H9 (cell line): ENCODE results near the gene GLYAT. TPM values are rescaled to one million over a fixed set of nuclear protein-coding genes. Genes with fewer than 3 reads are reported as not detected.

Experiments
- DNase-seq: peaks from one replicate; pipeline ENCODE4 v3.0.0-alpha.2; 2017
- H2AFZ ChIP-seq: one replicate; pipeline ENCODE4 v1.6.1; 2013; ENCODE audit warnings: mild to moderate bottlenecking, low read length, control low read depth, moderate library complexity
- H2AK5ac ChIP-seq: 2 replicates; pipeline ENCODE4 v1.6.1; 2013; ENCODE audit warnings: low read length, control low read depth, mixed read lengths; ENCODE audit not compliant: insufficient read length
- H2BK120ac ChIP-seq: one replicate; pipeline ENCODE4 v1.6.1; 2013; ENCODE audit warnings: low read depth, mild to moderate bottlenecking, low read length, control low read depth, inconsistent platforms; ENCODE audit not compliant: poor library complexity, severe bottlenecking
- H2BK12ac ChIP-seq: 2 replicates; pipeline ENCODE4 v1.6.1; 2013; ENCODE audit warnings: low read length, control low read depth, mixed read lengths, low read depth; ENCODE audit not compliant: insufficient read length
- H2BK15ac ChIP-seq: 2 replicates; pipeline ENCODE4 v1.6.1; 2013; ENCODE audit warnings: low read depth, low read length, control low read depth
- H2BK20ac ChIP-seq: one replicate; pipeline ENCODE4 v1.6.1; 2013; ENCODE audit warnings: low read depth, mild to moderate bottlenecking, low read length, control low read depth, inconsistent platforms; ENCODE audit not compliant: poor library complexity, severe bottlenecking
- H2BK5ac ChIP-seq: 2 replicates; pipeline ENCODE4 v1.6.1; 2013; ENCODE audit warnings: low read length, control low read depth, mixed read lengths; ENCODE audit not compliant: insufficient read length
- H3K14ac ChIP-seq: 2 replicates; pipeline ENCODE4 v1.6.1; 2013; ENCODE audit warnings: low read length, control low read depth; ENCODE audit not compliant: insufficient read depth
- H3K18ac ChIP-seq: 2 replicates; pipeline ENCODE4 v1.6.1; 2013; ENCODE audit warnings: low read depth, mild to moderate bottlenecking, mixed read lengths, low read length, control low read depth; ENCODE audit not compliant: insufficient read length
- H3K23ac ChIP-seq: 2 replicates; pipeline ENCODE4 v1.6.1; 2013; ENCODE audit warnings: low read length, control low read depth, mixed read lengths, low read depth; ENCODE audit not compliant: insufficient read length
- H3K23me2 ChIP-seq: 2 replicates; pipeline ENCODE4 v1.6.1; 2013; ENCODE audit warnings: low read depth, mild to moderate bottlenecking, mixed read lengths, low read length, control low read depth; ENCODE audit not compliant: insufficient read length, poor library complexity, severe bottlenecking
- H3K27ac ChIP-seq: 2 replicates; pipeline ENCODE4 v1.5.1; 2013; ENCODE audit warnings: low read length, control low read depth, mixed read lengths, low read depth; ENCODE audit not compliant: insufficient read length
- H3K27me3 ChIP-seq: 2 replicates; pipeline ENCODE4 v1.6.1; 2013; ENCODE audit warnings: low read length, control low read depth, inconsistent platforms; ENCODE audit not compliant: insufficient read depth
- H3K4ac ChIP-seq: 2 replicates; pipeline ENCODE4 v1.6.1; 2013; ENCODE audit warnings: low read depth, mild to moderate bottlenecking, control low read depth, inconsistent platforms, low read length, moderate library complexity
- H3K4me1 ChIP-seq: 2 replicates; pipeline ENCODE4 v1.6.1; 2013; ENCODE audit warnings: low read length, control low read depth, inconsistent platforms; ENCODE audit not compliant: insufficient read depth
- H3K4me2 ChIP-seq: 2 replicates; pipeline ENCODE4 v1.6.1; 2013; ENCODE audit warnings: low read length, control low read depth, mixed read lengths; ENCODE audit not compliant: insufficient read length, insufficient read depth
- H3K56ac ChIP-seq: 2 replicates; pipeline ENCODE4 v1.6.1; 2013; ENCODE audit warnings: low read depth, mild to moderate bottlenecking, mixed read lengths, low read length, control low read depth; ENCODE audit not compliant: insufficient read length
- H3K79me1 ChIP-seq: 2 replicates; pipeline ENCODE4 v1.6.1; 2013; ENCODE audit warnings: low read depth, mild to moderate bottlenecking, moderate library complexity, low read length, control low read depth, inconsistent platforms; ENCODE audit not compliant: insufficient read depth, poor library complexity, severe bottlenecking
- H3K79me2 ChIP-seq: 2 replicates; pipeline ENCODE4 v1.6.1; 2013; ENCODE audit warnings: low read length, control low read depth, inconsistent platforms; ENCODE audit not compliant: insufficient read depth
- H3K9ac ChIP-seq: 2 replicates; pipeline ENCODE4 v1.6.1; 2013; ENCODE audit warnings: low read length, control low read depth, mixed read lengths; ENCODE audit not compliant: insufficient read length; ENCODE audit errors: extremely low read depth
- H3K9me3 ChIP-seq: one replicate; pipeline ENCODE4 v1.6.1; 2013; ENCODE audit warnings: low read depth, low read length, inconsistent platforms; ENCODE audit not compliant: control insufficient read depth
- H3T11ph ChIP-seq: one replicate; pipeline ENCODE4 v1.6.1; 2013; ENCODE audit warnings: mild to moderate bottlenecking, low read length, control low read depth, inconsistent platforms
- H4K20me1 ChIP-seq: one replicate; pipeline ENCODE4 v1.6.1; 2013; ENCODE audit not compliant: control insufficient read depth, insufficient read length, insufficient read depth
- H4K5ac ChIP-seq: 2 replicates; pipeline ENCODE4 v1.6.1; 2013; ENCODE audit warnings: low read depth, mild to moderate bottlenecking, mixed read lengths, low read length, control low read depth; ENCODE audit not compliant: insufficient read length
- H4K8ac ChIP-seq: replicated peaks from 2 replicates; pipeline ENCODE4 v1.6.1; 2013; ENCODE audit warnings: low read length, control low read depth, mixed read lengths, low read depth; ENCODE audit not compliant: insufficient read length
- H4K91ac ChIP-seq: 2 replicates; pipeline ENCODE4 v1.6.1; 2013; ENCODE audit warnings: low read depth, mild to moderate bottlenecking, moderate library complexity, mixed read lengths, low read length, control low read depth; ENCODE audit not compliant: insufficient read length
- H3K27ac Mint-ChIP-seq, 3 experiments: 2 replicates in 2 of 3; 3 replicates in 1 of 3; pipeline ENCODE4 v1.8.0; 2020 to 2021; ENCODE audit warnings: mixed read lengths in 3 of 3, mild to moderate bottlenecking in 1 of 3, moderate library complexity in 1 of 3
- H3K27me3 Mint-ChIP-seq: 2 replicates; pipeline ENCODE4 v1.8.0; 2021; ENCODE audit warnings: low read depth, mild to moderate bottlenecking, moderate library complexity, mixed read lengths
- H3K36me3 Mint-ChIP-seq, 3 experiments: 2 replicates in 2 of 3; 3 replicates in 1 of 3; pipeline ENCODE4 v1.8.0; 2020 to 2021; ENCODE audit warnings: low read depth in 3 of 3, mixed read lengths in 3 of 3; ENCODE audit not compliant: insufficient read depth in 1 of 3
- H3K4me1 Mint-ChIP-seq, 2 experiments: 2 replicates each; pipeline ENCODE4 v1.8.0; 2020; ENCODE audit warnings: mixed read lengths in 2 of 2
- H3K4me3 Mint-ChIP-seq, 2 experiments: 2 replicates in 1 of 2; 3 replicates in 1 of 2; pipeline ENCODE4 v1.8.0; 2020 to 2021; ENCODE audit warnings: mild to moderate bottlenecking in 2 of 2, mixed read lengths in 2 of 2, moderate library complexity in 1 of 2
- H3K9me3 Mint-ChIP-seq, 2 experiments: 2 replicates in 1 of 2; 3 replicates in 1 of 2; pipeline ENCODE4 v1.8.0; 2020; ENCODE audit warnings: mild to moderate bottlenecking in 2 of 2, mixed read lengths in 2 of 2, moderate library complexity in 1 of 2
- WGBS: extraction: QIAGEN DNeasy Blood & Tissue Kit; methylation state at CpG from one replicate; pipeline ENCODE4 v1.1.7; 2013; ENCODE audit warnings: missing lambda C conversion rate, low lambda C conversion rate, mixed read lengths; ENCODE audit not compliant: insufficient read length; ENCODE audit errors: extremely low coverage; 5-methylcytosine and 5-hydroxymethylcytosine counted together
- total RNA-seq: library from RNA; stranded (reverse); gene quantifications from 2 replicates; pipeline ENCODE4 v1.2.1, GENCODE V29; 2021
- TF ChIP-seq, protein P1 (sequence below): fragments of 200-600 bp; sonication (generic); conservative IDR thresholded peaks from 3 replicates; pipeline ENCODE4 v1.8.0; 2021; ENCODE audit warnings: antibody characterized with exemption, mild to moderate bottlenecking

GLYAT gene
- total RNA-seq, 1 experiment from 2014 or later: not detected

DNA sequence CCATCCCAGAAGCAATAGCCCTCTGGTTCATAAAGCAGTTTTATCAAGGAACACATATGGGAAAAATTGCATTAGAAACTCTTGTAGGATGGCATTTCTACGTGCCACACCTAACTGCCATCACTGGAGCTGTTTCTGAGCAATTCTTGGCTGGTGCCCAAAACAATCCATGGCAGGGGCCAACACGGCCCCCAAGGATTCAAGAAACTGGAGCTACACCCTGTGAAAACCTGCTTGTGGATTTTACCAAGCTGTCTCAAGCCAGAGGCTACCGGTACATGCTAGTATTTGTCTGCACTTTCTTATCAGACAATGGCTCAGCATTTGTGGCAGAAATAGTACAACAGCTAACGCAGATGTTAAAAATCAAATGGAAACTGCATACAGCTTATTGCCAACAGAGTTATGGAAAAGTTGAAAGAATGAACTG lies 42.4 kb upstream of the GLYAT start:
- Histone ChIP-seq H3K4me2 (no peak overlapping the region), H3K79me2 (no peaks in the 10 kb centered on the region), H3T11ph (no peak overlapping the region), H2BK15ac (no peak overlapping the region), H2BK20ac (no peak overlapping the region), H3K27ac (no peak overlapping the region), H3K23ac (no peak overlapping the region), H3K79me1 (no peaks in the 10 kb centered on the region), H2BK120ac (no peak overlapping the region), H4K20me1 (no peaks in the 10 kb centered on the region), H3K4me1 (no peaks in the 10 kb centered on the region), H2AK5ac (no peak overlapping the region), H3K9ac (no peak overlapping the region), H3K4ac (no peak overlapping the region), H3K9me3 (peaks cover 28% of the 10 kb centered on the region), H3K23me2 (no peaks in the 10 kb centered on the region), H2BK12ac (no peak overlapping the region), H3K27me3 (no peaks in the 10 kb centered on the region), H2BK5ac (no peak overlapping the region), H2AFZ (no peak overlapping the region), H4K8ac (no peak overlapping the region), H4K5ac (no peak overlapping the region), H3K18ac (no peak overlapping the region), H4K91ac (no peak overlapping the region), H3K56ac (no peak overlapping the region), H3K14ac (no peak overlapping the region)
- Mint-ChIP-seq H3K4me3 (no peak overlapping the region), H3K27ac (no peak overlapping the region), H3K9me3 (peaks cover 83 to 92% of the 10 kb centered on the region in 2 experiments), H3K4me1 (no peaks in the 10 kb centered on the region), H3K27me3 (no peaks in the 10 kb centered on the region; the same call in 1 of the 2 replicates), H3K36me3 (peaks cover 2 to 31% (median 9%) of the 10 kb centered on the region in 3 experiments; a peak in 5 of 7 replicates)
- WGBS: no CpG with 5 or more reads among the region's 4 CpGs
- TF ChIP-seq, protein P1, sequence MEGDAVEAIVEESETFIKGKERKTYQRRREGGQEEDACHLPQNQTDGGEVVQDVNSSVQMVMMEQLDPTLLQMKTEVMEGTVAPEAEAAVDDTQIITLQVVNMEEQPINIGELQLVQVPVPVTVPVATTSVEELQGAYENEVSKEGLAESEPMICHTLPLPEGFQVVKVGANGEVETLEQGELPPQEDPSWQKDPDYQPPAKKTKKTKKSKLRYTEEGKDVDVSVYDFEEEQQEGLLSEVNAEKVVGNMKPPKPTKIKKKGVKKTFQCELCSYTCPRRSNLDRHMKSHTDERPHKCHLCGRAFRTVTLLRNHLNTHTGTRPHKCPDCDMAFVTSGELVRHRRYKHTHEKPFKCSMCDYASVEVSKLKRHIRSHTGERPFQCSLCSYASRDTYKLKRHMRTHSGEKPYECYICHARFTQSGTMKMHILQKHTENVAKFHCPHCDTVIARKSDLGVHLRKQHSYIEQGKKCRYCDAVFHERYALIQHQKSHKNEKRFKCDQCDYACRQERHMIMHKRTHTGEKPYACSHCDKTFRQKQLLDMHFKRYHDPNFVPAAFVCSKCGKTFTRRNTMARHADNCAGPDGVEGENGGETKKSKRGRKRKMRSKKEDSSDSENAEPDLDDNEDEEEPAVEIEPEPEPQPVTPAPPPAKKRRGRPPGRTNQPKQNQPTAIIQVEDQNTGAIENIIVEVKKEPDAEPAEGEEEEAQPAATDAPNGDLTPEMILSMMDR: no peak
- no peak for DNase-seq
